Measurements from ENCODE around the gene PLA2G1B.

Gene PLA2G1B

GRCh38 chr12:120361506-120362208 is 34.1 kb upstream of the PLA2G1B start:
- Histone ChIP-seq H3K36me3 (ENCODE audit: insufficient read depth) (no peaks in the 10 kb centered on the region), H3K79me2 (ENCODE audit: insufficient read depth, low read depth) (no peaks in the 10 kb centered on the region), H2AFZ (ENCODE audit: low read depth) (no peak overlapping the region), H3K4me2 (no peak overlapping the region), H3K27ac (no peak overlapping the region), H4K20me1 (ENCODE audit: insufficient read depth) (no peaks in the 10 kb centered on the region), H3K27me3 (ENCODE audit: insufficient read depth, low read depth) (peaks cover 7% of the 10 kb centered on the region; the same call in 1 of the 2 replicates), H3K4me1 (ENCODE audit: low read depth, poor library complexity, severe bottlenecking) (no peaks in the 10 kb centered on the region), H3K4me3 (IDR thresholded peaks at IDR 0.05; ENCODE audit: insufficient read depth, low read depth, low read length) (no peak overlapping the region), H3K9ac (no peak overlapping the region)
- no peak for TF ChIP-seq CTCF (conservative IDR thresholded peaks at IDR 0.05; ENCODE audit: low read depth, low read length)

GRCh38 chr12:120359128-120359527 is 31.5 kb upstream of the PLA2G1B start:
- no peak overlapping the region for H3K9ac ChIP-seq
- H3K36me3 ChIP-seq (ENCODE audit: insufficient read depth), result no peaks in the 10 kb centered on the region
- no peaks in the 10 kb centered on the region for H3K79me2 ChIP-seq (ENCODE audit: insufficient read depth, low read depth)
- no peak overlapping the region for H3K4me3 ChIP-seq (IDR thresholded peaks at IDR 0.05; ENCODE audit: insufficient read depth, low read depth, low read length)
- H2AFZ ChIP-seq (ENCODE audit: low read depth), result no peak overlapping the region
- H3K27me3 ChIP-seq (ENCODE audit: insufficient read depth, low read depth), result no peaks in the 10 kb centered on the region; the same call in 1 of the 2 replicates
- H3K4me2 ChIP-seq, result no peak overlapping the region
- no peaks in the 10 kb centered on the region for H3K4me1 ChIP-seq (ENCODE audit: low read depth, poor library complexity, severe bottlenecking)
- no peak overlapping the region for H3K27ac ChIP-seq
- no peak for TF ChIP-seq CTCF (conservative IDR thresholded peaks at IDR 0.05; ENCODE audit: low read depth, low read length)
- H4K20me1 ChIP-seq (ENCODE audit: insufficient read depth), result no peaks in the 10 kb centered on the region

GRCh38 chr12:120358412-120359100 is 31.0 kb upstream of the PLA2G1B start:
- Histone ChIP-seq H3K4me3 (IDR thresholded peaks at IDR 0.05; ENCODE audit: insufficient read depth, low read depth, low read length) (no peak overlapping the region), H3K27ac (no peak overlapping the region), H2AFZ (ENCODE audit: low read depth) (no peak overlapping the region), H3K4me2 (no peak overlapping the region), H3K79me2 (ENCODE audit: insufficient read depth, low read depth) (no peaks in the 10 kb centered on the region), H3K4me1 (ENCODE audit: low read depth, poor library complexity, severe bottlenecking) (no peaks in the 10 kb centered on the region), H3K9ac (no peak overlapping the region), H3K27me3 (ENCODE audit: insufficient read depth, low read depth) (no peaks in the 10 kb centered on the region; the same call in 1 of the 2 replicates), H3K36me3 (ENCODE audit: insufficient read depth) (no peaks in the 10 kb centered on the region), H4K20me1 (ENCODE audit: insufficient read depth) (no peaks in the 10 kb centered on the region)
- TF ChIP-seq CTCF (conservative IDR thresholded peaks at IDR 0.05; ENCODE audit: low read depth, low read length), result no peak

GRCh38 chr12:120357104-120357503 is 29.5 kb upstream of the PLA2G1B start:
- H3K4me3 ChIP-seq (IDR thresholded peaks at IDR 0.05; ENCODE audit: insufficient read depth, low read depth, low read length), result no peak overlapping the region
- no peaks in the 10 kb centered on the region for H3K36me3 ChIP-seq (ENCODE audit: insufficient read depth)
- H3K9ac ChIP-seq, result no peak overlapping the region
- H3K4me2 ChIP-seq, result no peak overlapping the region
- H3K27me3 ChIP-seq (ENCODE audit: insufficient read depth, low read depth), result no peaks in the 10 kb centered on the region; the same call in 1 of the 2 replicates
- no peak for TF ChIP-seq CTCF (conservative IDR thresholded peaks at IDR 0.05; ENCODE audit: low read depth, low read length)
- H2AFZ ChIP-seq (ENCODE audit: low read depth), result no peak overlapping the region
- no peaks in the 10 kb centered on the region for H3K79me2 ChIP-seq (ENCODE audit: insufficient read depth, low read depth)
- H3K27ac ChIP-seq, result no peak overlapping the region
- no peaks in the 10 kb centered on the region for H3K4me1 ChIP-seq (ENCODE audit: low read depth, poor library complexity, severe bottlenecking)
- no peaks in the 10 kb centered on the region for H4K20me1 ChIP-seq (ENCODE audit: insufficient read depth)
